HepG2 (cell line): Measurements from ENCODE around the gene NAE1. TPM values are rescaled to one million over a fixed set of nuclear protein-coding genes. Genes with fewer than 3 reads are reported as not detected.

Source experiments
- BRF2 ChIP-seq: sonication (generic); formaldehyde crosslinking; IDR thresholded peaks from 2 replicates; pipeline ENCODE4 v1.8.1; 2022; ENCODE audit warnings: mild to moderate bottlenecking, missing genetic modification reagents
- CREB3 ChIP-seq: sonication (generic); formaldehyde crosslinking; IDR thresholded peaks from 2 replicates; pipeline ENCODE4 v1.5.0; 2020; ENCODE audit warnings: missing genetic modification reagents
- KLF15 ChIP-seq: sonication (generic); formaldehyde crosslinking; IDR thresholded peaks from 2 replicates; pipeline ENCODE4 v1.8.1; 2023; ENCODE audit warnings: borderline replicate concordance, mild to moderate bottlenecking, inconsistent platforms, missing genetic modification reagents, mixed read lengths
- MAZ ChIP-seq, 2 experiments: sonication (generic) in 1 of 2; formaldehyde crosslinking in 1 of 2; IDR thresholded peaks; 2 replicates each; pipeline versions ENCODE4 v1.5.0 to v1.6.1; 2012 to 2020; ENCODE audit warnings: low read depth in 2 of 2, mild to moderate bottlenecking in 2 of 2, borderline replicate concordance in 1 of 2, improper control_type of control experiment in 1 of 2, low read length in 1 of 2, missing genetic modification reagents in 1 of 2, moderate library complexity in 1 of 2
- NFKBIZ ChIP-seq: IDR thresholded peaks from 2 replicates; pipeline ENCODE4 v1.6.1; 2018; ENCODE audit warnings: missing genetic modification reagents, missing compliant biosample characterization
- SAFB2 ChIP-seq: sonication (generic); formaldehyde crosslinking; IDR thresholded peaks from 2 replicates; pipeline ENCODE4 v1.5.1; 2020; ENCODE audit warnings: missing genetic modification reagents, low read depth, mild to moderate bottlenecking, borderline replicate concordance
- SKI ChIP-seq: fragments of 450-650 bp; IDR thresholded peaks from one replicate; pipeline ENCODE4 v1.6.1; 2018; ENCODE audit warnings: mild to moderate bottlenecking; ENCODE audit not compliant: partially characterized antibody
- ZNF30 ChIP-seq: sonication (generic); formaldehyde crosslinking; IDR thresholded peaks from 2 replicates; pipeline ENCODE4 v1.5.0; 2020; ENCODE audit warnings: mild to moderate bottlenecking, missing genetic modification reagents
- ZNF549 ChIP-seq: sonication (generic); formaldehyde crosslinking; IDR thresholded peaks from 2 replicates; pipeline ENCODE4 v1.5.0; 2020; ENCODE audit warnings: missing genetic modification reagents
- ZSCAN20 ChIP-seq: sonication (generic); formaldehyde crosslinking; IDR thresholded peaks from 2 replicates; pipeline ENCODE4 v1.4.0; 2020; ENCODE audit warnings: missing genetic modification reagents, mild to moderate bottlenecking, borderline replicate concordance
- polyA plus RNA-seq, 8 experiments: library from polyadenylated mRNA; depleted of rRNA in 3 of 8; stranded (reverse) in 7 of 8; unstranded in 1 of 8; fragments of >200 nt; fragmentation: Illumina TruSeq in 4 of 8; extraction: Trizol in 4 of 8; gene quantifications; 2 replicates each; pipeline versions ENCODE4 v1.2.1 to v1.2.3, GENCODE V29; 2011 to 2016; ENCODE audit warnings: low read depth in 4 of 8, missing spikeins in 1 of 8, mixed read lengths in 1 of 8; ENCODE audit not compliant: insufficient read depth in 1 of 8
- total RNA-seq, 5 experiments: library from RNA; depleted of rRNA; stranded (reverse); fragments of >200 nt; fragmentation: Illumina TruSeq; extraction: Trizol; gene quantifications; 2 replicates each; pipeline ENCODE4 v1.2.3, GENCODE V29; 2016; ENCODE audit warnings: low read depth in 1 of 5
- TF ChIP-seq, protein P1 (sequence below): sonication (generic); formaldehyde crosslinking; IDR thresholded peaks from 2 replicates; pipeline ENCODE4 v1.5.0; 2020; ENCODE audit warnings: mild to moderate bottlenecking, missing genetic modification reagents, borderline replicate concordance
- TF ChIP-seq, protein P2 (sequence below): sonication (generic); formaldehyde crosslinking; IDR thresholded peaks from 2 replicates; pipeline ENCODE4 v1.4.0; 2020; ENCODE audit warnings: mild to moderate bottlenecking, missing genetic modification reagents

NAE1 gene
- total and polyA plus RNA-seq, 2 of the 13 experiments (the other 11 are each of a cell fraction or from before 2014, with no cell fraction given) = 95.7 to 206 TPM

- TF ChIP-seq, protein P1, sequence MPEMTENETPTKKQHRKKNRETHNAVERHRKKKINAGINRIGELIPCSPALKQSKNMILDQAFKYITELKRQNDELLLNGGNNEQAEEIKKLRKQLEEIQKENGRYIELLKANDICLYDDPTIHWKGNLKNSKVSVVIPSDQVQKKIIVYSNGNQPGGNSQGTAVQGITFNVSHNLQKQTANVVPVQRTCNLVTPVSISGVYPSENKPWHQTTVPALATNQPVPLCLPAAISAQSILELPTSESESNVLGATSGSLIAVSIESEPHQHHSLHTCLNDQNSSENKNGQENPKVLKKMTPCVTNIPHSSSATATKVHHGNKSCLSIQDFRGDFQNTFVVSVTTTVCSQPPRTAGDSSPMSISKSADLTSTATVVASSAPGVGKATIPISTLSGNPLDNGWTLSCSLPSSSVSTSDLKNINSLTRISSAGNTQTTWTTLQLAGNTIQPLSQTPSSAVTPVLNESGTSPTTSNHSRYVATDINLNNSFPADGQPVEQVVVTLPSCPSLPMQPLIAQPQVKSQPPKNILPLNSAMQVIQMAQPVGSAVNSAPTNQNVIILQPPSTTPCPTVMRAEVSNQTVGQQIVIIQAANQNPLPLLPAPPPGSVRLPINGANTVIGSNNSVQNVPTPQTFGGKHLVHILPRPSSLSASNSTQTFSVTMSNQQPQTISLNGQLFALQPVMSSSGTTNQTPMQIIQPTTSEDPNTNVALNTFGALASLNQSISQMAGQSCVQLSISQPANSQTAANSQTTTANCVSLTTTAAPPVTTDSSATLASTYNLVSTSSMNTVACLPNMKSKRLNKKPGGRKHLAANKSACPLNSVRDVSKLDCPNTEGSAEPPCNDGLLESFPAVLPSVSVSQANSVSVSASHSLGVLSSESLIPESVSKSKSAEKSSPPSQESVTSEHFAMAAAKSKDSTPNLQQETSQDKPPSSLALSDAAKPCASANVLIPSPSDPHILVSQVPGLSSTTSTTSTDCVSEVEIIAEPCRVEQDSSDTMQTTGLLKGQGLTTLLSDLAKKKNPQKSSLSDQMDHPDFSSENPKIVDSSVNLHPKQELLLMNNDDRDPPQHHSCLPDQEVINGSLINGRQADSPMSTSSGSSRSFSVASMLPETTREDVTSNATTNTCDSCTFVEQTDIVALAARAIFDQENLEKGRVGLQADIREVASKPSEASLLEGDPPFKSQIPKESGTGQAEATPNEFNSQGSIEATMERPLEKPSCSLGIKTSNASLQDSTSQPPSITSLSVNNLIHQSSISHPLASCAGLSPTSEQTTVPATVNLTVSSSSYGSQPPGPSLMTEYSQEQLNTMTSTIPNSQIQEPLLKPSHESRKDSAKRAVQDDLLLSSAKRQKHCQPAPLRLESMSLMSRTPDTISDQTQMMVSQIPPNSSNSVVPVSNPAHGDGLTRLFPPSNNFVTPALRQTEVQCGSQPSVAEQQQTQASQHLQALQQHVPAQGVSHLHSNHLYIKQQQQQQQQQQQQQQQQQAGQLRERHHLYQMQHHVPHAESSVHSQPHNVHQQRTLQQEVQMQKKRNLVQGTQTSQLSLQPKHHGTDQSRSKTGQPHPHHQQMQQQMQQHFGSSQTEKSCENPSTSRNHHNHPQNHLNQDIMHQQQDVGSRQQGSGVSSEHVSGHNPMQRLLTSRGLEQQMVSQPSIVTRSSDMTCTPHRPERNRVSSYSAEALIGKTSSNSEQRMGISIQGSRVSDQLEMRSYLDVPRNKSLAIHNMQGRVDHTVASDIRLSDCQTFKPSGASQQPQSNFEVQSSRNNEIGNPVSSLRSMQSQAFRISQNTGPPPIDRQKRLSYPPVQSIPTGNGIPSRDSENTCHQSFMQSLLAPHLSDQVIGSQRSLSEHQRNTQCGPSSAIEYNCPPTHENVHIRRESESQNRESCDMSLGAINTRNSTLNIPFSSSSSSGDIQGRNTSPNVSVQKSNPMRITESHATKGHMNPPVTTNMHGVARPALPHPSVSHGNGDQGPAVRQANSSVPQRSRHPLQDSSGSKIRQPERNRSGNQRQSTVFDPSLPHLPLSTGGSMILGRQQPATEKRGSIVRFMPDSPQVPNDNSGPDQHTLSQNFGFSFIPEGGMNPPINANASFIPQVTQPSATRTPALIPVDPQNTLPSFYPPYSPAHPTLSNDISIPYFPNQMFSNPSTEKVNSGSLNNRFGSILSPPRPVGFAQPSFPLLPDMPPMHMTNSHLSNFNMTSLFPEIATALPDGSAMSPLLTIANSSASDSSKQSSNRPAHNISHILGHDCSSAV = no peak
- TF ChIP-seq, protein P2, sequence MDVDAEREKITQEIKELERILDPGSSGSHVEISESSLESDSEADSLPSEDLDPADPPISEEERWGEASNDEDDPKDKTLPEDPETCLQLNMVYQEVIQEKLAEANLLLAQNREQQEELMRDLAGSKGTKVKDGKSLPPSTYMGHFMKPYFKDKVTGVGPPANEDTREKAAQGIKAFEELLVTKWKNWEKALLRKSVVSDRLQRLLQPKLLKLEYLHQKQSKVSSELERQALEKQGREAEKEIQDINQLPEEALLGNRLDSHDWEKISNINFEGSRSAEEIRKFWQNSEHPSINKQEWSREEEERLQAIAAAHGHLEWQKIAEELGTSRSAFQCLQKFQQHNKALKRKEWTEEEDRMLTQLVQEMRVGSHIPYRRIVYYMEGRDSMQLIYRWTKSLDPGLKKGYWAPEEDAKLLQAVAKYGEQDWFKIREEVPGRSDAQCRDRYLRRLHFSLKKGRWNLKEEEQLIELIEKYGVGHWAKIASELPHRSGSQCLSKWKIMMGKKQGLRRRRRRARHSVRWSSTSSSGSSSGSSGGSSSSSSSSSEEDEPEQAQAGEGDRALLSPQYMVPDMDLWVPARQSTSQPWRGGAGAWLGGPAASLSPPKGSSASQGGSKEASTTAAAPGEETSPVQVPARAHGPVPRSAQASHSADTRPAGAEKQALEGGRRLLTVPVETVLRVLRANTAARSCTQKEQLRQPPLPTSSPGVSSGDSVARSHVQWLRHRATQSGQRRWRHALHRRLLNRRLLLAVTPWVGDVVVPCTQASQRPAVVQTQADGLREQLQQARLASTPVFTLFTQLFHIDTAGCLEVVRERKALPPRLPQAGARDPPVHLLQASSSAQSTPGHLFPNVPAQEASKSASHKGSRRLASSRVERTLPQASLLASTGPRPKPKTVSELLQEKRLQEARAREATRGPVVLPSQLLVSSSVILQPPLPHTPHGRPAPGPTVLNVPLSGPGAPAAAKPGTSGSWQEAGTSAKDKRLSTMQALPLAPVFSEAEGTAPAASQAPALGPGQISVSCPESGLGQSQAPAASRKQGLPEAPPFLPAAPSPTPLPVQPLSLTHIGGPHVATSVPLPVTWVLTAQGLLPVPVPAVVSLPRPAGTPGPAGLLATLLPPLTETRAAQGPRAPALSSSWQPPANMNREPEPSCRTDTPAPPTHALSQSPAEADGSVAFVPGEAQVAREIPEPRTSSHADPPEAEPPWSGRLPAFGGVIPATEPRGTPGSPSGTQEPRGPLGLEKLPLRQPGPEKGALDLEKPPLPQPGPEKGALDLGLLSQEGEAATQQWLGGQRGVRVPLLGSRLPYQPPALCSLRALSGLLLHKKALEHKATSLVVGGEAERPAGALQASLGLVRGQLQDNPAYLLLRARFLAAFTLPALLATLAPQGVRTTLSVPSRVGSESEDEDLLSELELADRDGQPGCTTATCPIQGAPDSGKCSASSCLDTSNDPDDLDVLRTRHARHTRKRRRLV (CRISPR knock-in tag) = no peak
- TF ChIP-seq BRF2 (CRISPR knock-in tag) = no peak
- no peak for TF ChIP-seq MAZ (IDR thresholded peaks at IDR 0.05; ENCODE audit: borderline replicate concordance, low read depth, low read length)
- peak; percentile 77; the same call in 1 of the 2 replicates for TF ChIP-seq MAZ (CRISPR knock-in tag; IDR thresholded peaks at IDR 0.05; ENCODE audit: low read depth)
- TF ChIP-seq SKI = no peak
- no peak for TF ChIP-seq ZNF549
- TF ChIP-seq KLF15 = no peak; the same call in 1 of the 2 replicates
- no peak; the same call in 1 of the 2 replicates for TF ChIP-seq NFKBIZ (CRISPR knock-in tag)
- no peak for TF ChIP-seq ZNF30 (CRISPR knock-in tag)
- TF ChIP-seq ZSCAN20 = peak; percentile 91; the same call in 1 of the 2 replicates
- no peak; the same call in 1 of the 2 replicates for TF ChIP-seq SAFB2 (CRISPR knock-in tag)
- TF ChIP-seq CREB3 (CRISPR knock-in tag) = no peak
Observed at GRCh38 chr16:66872943-66873684, 42.3 kb upstream of the NAE1 start (continued).
